Activated CD8-positive, alpha-beta T cell treated with anti-CD3 and anti-CD28 coated beads for 36 hours (primary cell): Measurements from ENCODE around the gene CES2. TPM values are rescaled to one million over a fixed set of nuclear protein-coding genes. Genes with fewer than 3 reads are reported as not detected.
"Not testable (repeated sequence)": the region's sequence is repeated elsewhere in the genome, so short reads cannot be mapped to it uniquely, and the experiment has no call there.

ENCODE experiments used
- ATAC-seq: fragments of 200-7000 bp; cut with Tn5 transposase; one replicate; pipeline ENCODE4 v1.10.0; 2021; ENCODE audit warnings: mild to moderate bottlenecking, moderate library complexity
- CTCF ChIA-PET: fragments of 350-600 bp; sonication (Branson Sonifier 250); formaldehyde crosslinking; loops from one replicate; lab custom pipeline; 2021; ENCODE audit warnings: antibody characterized with exemption; lab: Charles Lee
- POLR2A ChIA-PET: fragments of 350-600 bp; sonication (Branson Sonifier 250); formaldehyde crosslinking; loops from one replicate; lab custom pipeline; 2021; ENCODE audit warnings: antibody characterized with exemption; lab: Charles Lee
- DNase-seq: peaks from one replicate; pipeline ENCODE4 v3.0.0-alpha.2; 2020
- H3K27ac Mint-ChIP-seq: one replicate; pipeline ENCODE4 v1.8.0; 2021; ENCODE audit warnings: mild to moderate bottlenecking, mixed read lengths
- H3K27me3 Mint-ChIP-seq: one replicate; pipeline ENCODE4 v1.8.0; 2021; ENCODE audit warnings: mixed read lengths
- H3K36me3 Mint-ChIP-seq: one replicate; pipeline ENCODE4 v1.8.0; 2021; ENCODE audit warnings: low read depth, mixed read lengths
- H3K4me1 Mint-ChIP-seq: one replicate; pipeline ENCODE4 v1.8.0; 2021; ENCODE audit warnings: low read depth, mixed read lengths
- H3K4me3 Mint-ChIP-seq: one replicate; pipeline ENCODE4 v1.8.0; 2021; ENCODE audit warnings: mild to moderate bottlenecking, moderate library complexity, mixed read lengths
- H3K9me3 Mint-ChIP-seq: one replicate; pipeline ENCODE4 v1.8.0; 2021; ENCODE audit warnings: mixed read lengths
- CTCF ChIP-seq: fragments of 200-600 bp; IDR thresholded peaks from one replicate; pipeline ENCODE4 v1.8.0; 2022; ENCODE audit warnings: antibody characterized with exemption, mild to moderate bottlenecking
- intact Hi-C: fragments of 100-400 bp; cut with micrococcal nuclease; formaldehyde crosslinking; loops from one replicate; pipeline ENCODE4 v1.10.0; 2022
- total RNA-seq, 2 experiments: library from RNA; stranded (reverse); gene quantifications; one replicate each; pipeline ENCODE4 v1.2.3, GENCODE V29; 2021

CES2 gene
- total RNA-seq, 2 experiments from 2014 or later = 24.7 to 24.9 TPM

- CTCF ChIA-PET = interaction anchor here (0.7 to 4.6 kb wide), 8 partner anchors 10 to 170 kb away, joined by 3 to 30 read pairs (median 4); partner anchors contain the start of gene NAE1
- peak overlapping the region; percentile 99 for H3K27ac Mint-ChIP-seq
Measured at GRCh38 chr16:66984892-66985311, 49.6 kb downstream of the CES2 start.

GRCh38 chr16:66986559-66986958, 51.2 kb downstream of the CES2 start:
- Mint-ChIP-seq H3K27me3 (no peaks in the 10 kb centered on the region), H3K36me3 (peaks cover 8% of the 10 kb centered on the region), H3K4me3 (no peak overlapping the region), H3K4me1 (peaks cover 43% of the 10 kb centered on the region), H3K9me3 (no peaks in the 10 kb centered on the region), H3K27ac (peak overlapping the region; percentile 71)
- DNase-seq = no peak
- TF ChIP-seq CTCF = no peak
- ATAC-seq = no peak
- intact Hi-C loops = no loop called here
- POLR2A ChIA-PET = no interaction called here
- CTCF ChIA-PET = interaction anchor here (1.3 to 4.6 kb wide), 4 partner anchors 27 to 171 kb away, joined by 3 to 30 read pairs (median 10); partner anchors contain the start of gene NAE1

More at GRCh38 chr16:66984892-66985311, 49.6 kb downstream of the CES2 start:
- POLR2A ChIA-PET = interaction anchor here (1.0 to 1.4 kb wide), 4 partner anchors 10 to 175 kb away, joined by 3 to 12 read pairs (median 4); partner anchors contain the start of genes FBXL8 and TRADD
- H3K4me3 Mint-ChIP-seq = peak overlapping the region; percentile 4
- TF ChIP-seq CTCF = no peak
- DNase-seq (peak; percentile 93), ATAC-seq (peak; percentile 84)
- peaks cover 50% of the 10 kb centered on the region for H3K4me1 Mint-ChIP-seq
- peaks cover 8% of the 10 kb centered on the region for H3K36me3 Mint-ChIP-seq
- intact Hi-C loops = loop anchor here (5.0 kb wide), 1 partner anchor 32 kb away; no protein-coding TSS in a partner anchor
- no peaks in the 10 kb centered on the region for H3K9me3 Mint-ChIP-seq
- no peaks in the 10 kb centered on the region for H3K27me3 Mint-ChIP-seq

GRCh38 chr16:66988197-66988788, 53.0 kb downstream of the CES2 start, which contains the start of gene CES4A:
TSS of gene CES4A (plus strand) at chr16:66988589. CDS start at chr16:66988773, 184 bp downstream.
- ChIA-PET POLR2A (no interaction called here), CTCF (interaction anchor here (0.9 to 1.5 kb wide), 4 partner anchors 10 to 167 kb away, joined by 3 to 6 read pairs (median 3); no protein-coding TSS in a partner anchor)
- Mint-ChIP-seq H3K9me3 (no peaks in the 10 kb centered on the region), H3K4me3 (no peak within 1 kb of the TSS), H3K4me1 (peaks cover 35% of the 10 kb centered on the region), H3K27ac (peak within 1 kb of the TSS; percentile 73), H3K27me3 (no peaks in the 10 kb centered on the region), H3K36me3 (peaks cover 5% of the 10 kb centered on the region)
- no peak for ATAC-seq
- intact Hi-C loops = no loop called here
- no peak for TF ChIP-seq CTCF
- DNase-seq = peak; percentile 32

GRCh38 chr16:66991545-66992077, 56.3 kb downstream of the CES2 start:
- Mint-ChIP-seq H3K4me3 (no peak overlapping the region), H3K9me3 (no peaks in the 10 kb centered on the region), H3K4me1 (peaks cover 11% of the 10 kb centered on the region), H3K36me3 (no peaks in the 10 kb centered on the region), H3K27ac (no peak overlapping the region), H3K27me3 (no peaks in the 10 kb centered on the region)
- TF ChIP-seq CTCF = no peak
- intact Hi-C loops = no loop called here
- POLR2A ChIA-PET = interaction anchor here (0.8 to 1.3 kb wide), 2 partner anchors 9 to 23 kb away, joined by 3 read pairs; no protein-coding TSS in a partner anchor
- ATAC-seq (no peak), DNase-seq (no peak)
- CTCF ChIA-PET = interaction anchor here (0.7 to 2.9 kb wide), 10 partner anchors 8 to 436 kb away, joined by 3 to 12 read pairs (median 4); no protein-coding TSS in a partner anchor

GRCh38 chr16:66993558-66993957, 58.2 kb downstream of the CES2 start:
- ATAC-seq, DNase-seq, H3K4me3 Mint-ChIP-seq, H3K36me3 Mint-ChIP-seq, H3K27ac Mint-ChIP-seq, H3K4me1 Mint-ChIP-seq, H3K27me3 Mint-ChIP-seq, H3K9me3 Mint-ChIP-seq, intact Hi-C loops: not testable (repeated sequence)
- ChIA-PET POLR2A (interaction anchor here (0.7 to 1.5 kb wide), 3 partner anchors 18 to 36 kb away, joined by 3 read pairs; no protein-coding TSS in a partner anchor), CTCF (interaction anchor here (1.2 to 2.9 kb wide), 3 partner anchors 15 to 32 kb away, joined by 3 to 10 read pairs (median 3); partner anchors contain the start of gene CES3)

Other genes starting within 250 kb of the CES2 start
- 1 to 10 TPM; 3.2 to 3.5 TPM for gene CMTM4, start 238.8 kb upstream of the CES2 start, total RNA-seq
- gene DYNC1LI2, start 183.9 kb upstream of the CES2 start, total RNA-seq = 10 to 100 TPM; 35.0 to 39.5 TPM
- under 1 TPM in 1 of 2 experiments, not detected in 1; 0.14 TPM for gene TERB1, start 133.9 kb upstream of the CES2 start, total RNA-seq
- gene NAE1, start 104.5 kb upstream of the CES2 start, total RNA-seq = 100 to 1,000 TPM; 115 to 123 TPM
- under 1 TPM in 1 of 2 experiments, not detected in 1; 0.27 TPM for gene CA7, start 91.1 kb upstream of the CES2 start, total RNA-seq
- 10 to 100 TPM; 31.2 to 38.1 TPM for gene PDP2, start 55.0 kb upstream of the CES2 start, total RNA-seq
- not detected for gene CDH16, start 16.6 kb upstream of the CES2 start, total RNA-seq
- 1 to 10 TPM in 1 of 2 experiments, under 1 TPM in 1; 0.61 to 1.1 TPM for gene RRAD, start 10.0 kb upstream of the CES2 start, total RNA-seq
- gene CIAO2B, start 1.1 kb upstream of the CES2 start, total RNA-seq = 100 to 1,000 TPM; 150 to 162 TPM
- gene CES3, start 25.8 kb downstream of the CES2 start, total RNA-seq = 1 to 10 TPM; 2.1 to 2.9 TPM
- 1 to 10 TPM; 4.5 to 5.9 TPM for gene CES4A, start 53.1 kb downstream of the CES2 start, total RNA-seq
- gene CBFB, start 93.6 kb downstream of the CES2 start, total RNA-seq = 100 to 1,000 TPM; 111 to 114 TPM
- 10 to 100 TPM; 11.3 to 14.0 TPM for gene PHAF1, start 174.4 kb downstream of the CES2 start, total RNA-seq
- gene B3GNT9, start 215.5 kb downstream of the CES2 start, total RNA-seq = 1 to 10 TPM; 2.1 to 2.5 TPM
- gene TRADD, start 224.4 kb downstream of the CES2 start, total RNA-seq = 10 to 100 TPM; 28.4 to 31.2 TPM
- 10 to 100 TPM; 27.1 to 28.6 TPM for gene FBXL8, start 224.4 kb downstream of the CES2 start, total RNA-seq
- 10 to 100 TPM; 56.0 to 73.3 TPM for gene HSF4, start 229.2 kb downstream of the CES2 start, total RNA-seq
- gene NOL3, start 235.0 kb downstream of the CES2 start, total RNA-seq = 10 to 100 TPM; 24.5 to 25.3 TPM
- gene MATCAP1, start 248.4 kb downstream of the CES2 start, total RNA-seq = 10 to 100 TPM; 49.5 to 49.9 TPM